ENCODE results near the gene KMO.
A peak's percentile ranks its signal among the peaks of the same experiment; 100 is the strongest.

The KMO gene

GRCh38 chr1:241611063-241611462, 78.9 kb downstream of the KMO start:
- Histone ChIP-seq H3K9me3 (ENCODE audit: insufficient read depth, low read depth, low read length) (no peaks in the 10 kb centered on the region), H3K4me1 (ENCODE audit: insufficient read depth, low read length, poor library complexity, severe bottlenecking) (no peaks in the 10 kb centered on the region), H3K9me2 (replicated peaks; ENCODE audit: low read depth, low read length) (no peaks in the 10 kb centered on the region), H3K79me2 (ENCODE audit: insufficient read depth, low read length) (no peaks in the 10 kb centered on the region), H3K36me3 (ENCODE audit: insufficient read depth, low read length) (no peaks in the 10 kb centered on the region), H3K9ac (ENCODE audit: low read depth, low read length, poor library complexity, severe bottlenecking) (no peak overlapping the region), H3K4me2 (ENCODE audit: low read depth, low read length, poor library complexity, severe bottlenecking) (no peak overlapping the region), H4K20me1 (ENCODE audit: insufficient read depth, low read length, poor library complexity, severe bottlenecking) (no peaks in the 10 kb centered on the region), H3F3A (ENCODE audit: low read depth) (no peaks in the 10 kb centered on the region), H2AFZ (ENCODE audit: low read length) (0 out of 2 replicates have a peak overlapping the region, but pooled peaks have one; percentile 16), H3K27me3 (ENCODE audit: insufficient read depth, low read length, poor library complexity, severe bottlenecking) (no peaks in the 10 kb centered on the region), H3K4me3 (ENCODE audit: low read length, poor library complexity, severe bottlenecking) (no peak overlapping the region)
- TF ChIP-seq EZH2phosphoT487 (IDR thresholded peaks at IDR 0.05; ENCODE audit: borderline replicate concordance) (no peak), CTCF (conservative IDR thresholded peaks at IDR 0.05; ENCODE audit: low read length) (peak; percentile 77)

GRCh38 chr1:241611736-241612135, 79.6 kb downstream of the KMO start:
- Histone ChIP-seq H3K27me3 (ENCODE audit: insufficient read depth, low read length, poor library complexity, severe bottlenecking) (no peaks in the 10 kb centered on the region), H3K9me3 (ENCODE audit: insufficient read depth, low read depth, low read length) (no peaks in the 10 kb centered on the region), H3K9me2 (replicated peaks; ENCODE audit: low read depth, low read length) (no peaks in the 10 kb centered on the region), H3K36me3 (ENCODE audit: insufficient read depth, low read length) (no peaks in the 10 kb centered on the region), H4K20me1 (ENCODE audit: insufficient read depth, low read length, poor library complexity, severe bottlenecking) (no peaks in the 10 kb centered on the region), H3K9ac (ENCODE audit: low read depth, low read length, poor library complexity, severe bottlenecking) (no peak overlapping the region), H3F3A (ENCODE audit: low read depth) (no peaks in the 10 kb centered on the region), H3K79me2 (ENCODE audit: insufficient read depth, low read length) (no peaks in the 10 kb centered on the region), H2AFZ (ENCODE audit: low read length) (0 out of 2 replicates have a peak overlapping the region, but pooled peaks have one; percentile 16), H3K4me3 (ENCODE audit: low read length, poor library complexity, severe bottlenecking) (no peak overlapping the region), H3K4me2 (ENCODE audit: low read depth, low read length, poor library complexity, severe bottlenecking) (no peak overlapping the region), H3K4me1 (ENCODE audit: insufficient read depth, low read length, poor library complexity, severe bottlenecking) (no peaks in the 10 kb centered on the region)
- TF ChIP-seq CTCF (conservative IDR thresholded peaks at IDR 0.05; ENCODE audit: low read length) (no peak), EZH2phosphoT487 (IDR thresholded peaks at IDR 0.05; ENCODE audit: borderline replicate concordance) (no peak)

- Histone ChIP-seq H3K9me3 (ENCODE audit: insufficient read depth, low read depth, low read length) (no peaks in the 10 kb centered on the region), H2AFZ (ENCODE audit: low read length) (no peak overlapping the region), H3K79me2 (ENCODE audit: insufficient read depth, low read length) (no peaks in the 10 kb centered on the region), H3F3A (ENCODE audit: low read depth) (no peaks in the 10 kb centered on the region), H3K4me3 (ENCODE audit: low read length, poor library complexity, severe bottlenecking) (no peak overlapping the region), H3K36me3 (ENCODE audit: insufficient read depth, low read length) (no peaks in the 10 kb centered on the region), H3K9me2 (replicated peaks; ENCODE audit: low read depth, low read length) (no peaks in the 10 kb centered on the region), H3K4me1 (ENCODE audit: insufficient read depth, low read length, poor library complexity, severe bottlenecking) (no peaks in the 10 kb centered on the region), H3K27me3 (ENCODE audit: insufficient read depth, low read length, poor library complexity, severe bottlenecking) (no peaks in the 10 kb centered on the region), H3K9ac (ENCODE audit: low read depth, low read length, poor library complexity, severe bottlenecking) (no peak overlapping the region), H3K4me2 (ENCODE audit: low read depth, low read length, poor library complexity, severe bottlenecking) (no peak overlapping the region), H4K20me1 (ENCODE audit: insufficient read depth, low read length, poor library complexity, severe bottlenecking) (no peaks in the 10 kb centered on the region)
- no peak for TF ChIP-seq EZH2phosphoT487 (IDR thresholded peaks at IDR 0.05; ENCODE audit: borderline replicate concordance)
- TF ChIP-seq CTCF (conservative IDR thresholded peaks at IDR 0.05; ENCODE audit: low read length) = no peak
These were observed 80.6 kb downstream of the KMO start for GRCh38 chr1:241612533-241613477.
